Right cardiac atrium (tissue), 5 donors: Measurements from ENCODE around the gene CLSTN3. TPM values are rescaled to one million over a fixed set of nuclear protein-coding genes. Genes with fewer than 3 reads are reported as not detected.

Experiments
- ATAC-seq, 2 donors: fragments of 200-7000 bp; cut with Tn5 transposase; one replicate each; pipeline versions ENCODE4 v1.8.0 to v1.9.1; 2020; ENCODE audit warnings: moderate library complexity in 2 of 2, mild to moderate bottlenecking in 1 of 2
- DNase-seq, 3 donors: peaks; one replicate each; pipeline ENCODE4 v3.0.0-alpha.2; 2020
- H3K27ac ChIP-seq: one replicate; pipeline ENCODE4 v1.5.1; 2013; ENCODE audit warnings: mild to moderate bottlenecking, low read length, control low read depth, moderate library complexity
- H3K27me3 ChIP-seq: one replicate; pipeline ENCODE4 v1.6.1; 2013; ENCODE audit not compliant: control insufficient read depth, insufficient read depth
- H3K4me1 ChIP-seq: one replicate; pipeline ENCODE4 v1.6.1; 2013; ENCODE audit warnings: low read length; ENCODE audit not compliant: control insufficient read depth, insufficient read depth
- H3K4me3 ChIP-seq: one replicate; pipeline ENCODE4 v1.5.1; 2013; ENCODE audit warnings: low read length, control low read depth
- H3K9me3 ChIP-seq: one replicate; pipeline ENCODE4 v1.6.1; 2013; ENCODE audit warnings: low read length; ENCODE audit not compliant: control insufficient read depth
- WGBS: extraction: QIAGEN DNeasy Blood & Tissue Kit; methylation state at CpG from one replicate; pipeline ENCODE4 v1.1.7; 2013; 5-methylcytosine and 5-hydroxymethylcytosine counted together
- intact Hi-C, 4 donors: fragments of 100-400 bp; cut with DNase I; formaldehyde crosslinking; loops; one replicate each; pipeline versions ENCODE4 v1.11.0 to v1.14.0; 2022 to 2023
- polyA plus RNA-seq: library from polyadenylated mRNA; stranded (reverse); fragments of 200-250 nt; gene quantifications from one replicate; pipeline ENCODE4 v1.2.3, GENCODE V29; 2013
- total RNA-seq, 4 donors: library from RNA; stranded (reverse); fragmentation: NEBNext Ultra II Directional; extraction: Animal tissue kit (Norgen Biotek cat#: 25700); gene quantifications; one replicate each; pipeline ENCODE4 v1.2.1, GENCODE V29; 2021
- donor health status: healthy with polysubstance abuse.
- donor health status: DM: no; HTN: yes; CAD: no.
- donor health status: DM: no; HTN: no; CAD: no.
- donor health status: DM: no; HTN: yes; CAD: no; lungs with severe emphysema.
- donor health status: DM: yes; HTN: yes; CAD: no.

The CLSTN3 gene
- total and polyA plus RNA-seq, 5 donors, result 7.0 to 13.6 (median 10.8) TPM

DNA sequence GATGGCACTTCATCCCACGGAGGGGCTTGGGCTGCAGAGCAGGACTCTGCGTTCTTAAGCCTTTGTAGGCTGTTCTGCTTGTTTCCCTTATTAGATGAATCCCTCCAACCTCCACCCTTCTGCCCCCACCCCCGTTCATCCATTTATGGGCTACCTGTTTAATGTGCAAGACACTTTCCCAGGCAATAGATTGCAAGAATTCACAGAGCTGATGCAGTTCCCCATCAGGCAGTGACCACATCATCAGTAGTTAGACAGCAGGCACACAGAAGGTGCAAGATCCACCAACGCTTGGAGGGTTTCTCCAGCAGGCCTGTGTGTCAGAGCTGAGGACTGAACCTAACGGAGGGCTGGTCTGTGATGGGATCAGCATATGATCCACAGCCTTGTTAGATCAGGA is 36.7 kb upstream of the CLSTN3 start:
- ATAC-seq (no peak), DNase-seq (no peak)
- Histone ChIP-seq H3K9me3 (no peaks in the 10 kb centered on the region), H3K27ac (no peak overlapping the region), H3K27me3 (no peaks in the 10 kb centered on the region), H3K4me1 (no peaks in the 10 kb centered on the region), H3K4me3 (no peak overlapping the region)
- WGBS, result 66% methylated on average over 5 of the region's 5 CpGs
- intact Hi-C loops, result no loop called here

DNA sequence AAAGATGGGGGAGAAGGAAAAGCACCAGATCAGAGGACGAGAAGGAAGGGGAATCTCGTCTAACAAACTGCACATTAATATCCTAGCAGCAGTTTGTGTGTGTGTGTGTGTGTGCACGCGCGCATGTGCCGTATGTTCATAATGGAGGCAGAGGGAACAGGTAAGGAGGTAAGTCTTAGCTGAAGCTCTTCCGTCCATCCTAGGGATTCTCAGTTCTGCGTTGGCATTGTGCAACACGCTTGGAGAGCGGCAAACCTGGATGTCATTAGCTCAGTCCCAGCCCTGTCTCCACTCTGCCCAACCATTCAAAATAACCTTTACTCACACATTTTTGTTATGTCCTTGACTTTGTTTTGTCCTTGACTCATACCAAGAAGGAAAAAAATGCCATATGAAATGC is 36.3 kb upstream of the CLSTN3 start:
- no peaks in the 10 kb centered on the region for H3K9me3 ChIP-seq
- intact Hi-C loops, result no loop called here
- 72% methylated on average over 10 of the region's 10 CpGs for WGBS
- H3K4me3 ChIP-seq, result no peak overlapping the region
- H3K4me1 ChIP-seq, result no peaks in the 10 kb centered on the region
- no peaks in the 10 kb centered on the region for H3K27me3 ChIP-seq
- ATAC-seq, result no peak
- no peak for DNase-seq
- no peak overlapping the region for H3K27ac ChIP-seq

DNA sequence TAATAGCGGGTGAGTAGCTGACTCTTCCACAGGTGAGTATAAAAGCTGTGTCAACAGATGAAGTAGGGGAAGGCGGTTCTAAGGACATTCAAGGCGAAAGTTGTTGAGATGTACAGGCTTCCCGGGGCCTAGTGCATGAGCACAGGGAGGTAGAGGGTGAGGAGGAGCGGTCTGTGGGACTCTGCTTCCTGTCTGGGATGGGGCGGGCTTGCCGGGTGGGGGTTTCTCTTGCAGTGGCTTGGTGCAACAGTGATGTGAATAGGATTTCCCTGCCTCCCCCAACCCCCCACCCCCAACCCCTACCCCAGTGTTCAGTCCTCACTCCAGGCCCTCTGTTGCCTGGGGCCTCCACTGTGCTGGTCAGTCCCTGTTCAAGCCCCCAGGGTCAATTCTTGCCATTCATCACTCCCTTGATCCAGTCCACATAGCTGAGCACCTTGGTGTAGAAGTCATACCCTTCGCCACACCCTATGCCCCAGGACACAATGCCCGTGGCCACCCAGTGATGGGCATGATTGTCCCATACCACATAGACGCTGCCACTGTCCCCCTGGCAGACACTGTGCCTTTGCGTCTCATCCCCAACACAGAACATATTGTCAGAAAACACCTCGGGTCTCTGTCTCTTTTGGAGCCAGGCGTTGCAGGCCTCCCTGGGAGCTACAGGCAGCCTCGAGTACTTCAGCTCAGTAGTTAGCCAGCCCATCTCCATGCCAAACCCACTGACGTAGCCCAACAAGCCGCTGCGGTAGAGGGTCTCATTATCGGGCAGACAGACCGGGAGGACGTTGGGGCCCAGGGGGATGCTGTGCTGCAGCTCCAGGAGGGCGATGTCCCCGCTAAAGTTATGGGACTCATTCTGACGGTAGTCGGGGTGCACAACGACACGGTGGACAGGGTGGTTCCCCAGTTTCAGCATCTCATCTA is 33.9 kb upstream of the CLSTN3 start:
- ATAC-seq (no peak), DNase-seq (no peak)
- H3K4me1 ChIP-seq, result no peaks in the 10 kb centered on the region
- H3K4me3 ChIP-seq, result no peak overlapping the region
- no peak overlapping the region for H3K27ac ChIP-seq
- WGBS, result 83% methylated on average over 26 of the region's 26 CpGs
- no peaks in the 10 kb centered on the region for H3K27me3 ChIP-seq
- intact Hi-C loops, result no loop called here
- no peaks in the 10 kb centered on the region for H3K9me3 ChIP-seq

DNA sequence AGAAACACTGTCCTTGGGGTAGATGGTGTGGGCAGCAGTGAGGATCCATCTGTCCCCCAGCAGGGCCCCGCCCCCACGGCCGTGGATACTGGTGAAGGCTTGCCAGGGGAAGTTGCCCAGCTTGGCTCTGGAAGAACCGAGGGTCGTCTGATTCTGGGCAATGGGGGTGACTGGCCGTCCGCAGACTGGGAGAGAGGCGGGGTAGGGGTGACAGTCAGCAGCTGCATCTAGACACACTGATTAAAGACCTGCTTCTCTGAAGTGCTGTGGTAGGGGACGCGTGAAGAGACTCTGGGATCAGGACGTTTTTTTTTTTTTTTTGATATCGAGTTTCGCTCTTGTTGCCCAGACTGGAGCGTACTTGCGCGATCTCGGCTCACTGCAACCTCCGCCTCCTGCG is 33.2 kb upstream of the CLSTN3 start:
- Histone ChIP-seq H3K9me3 (no peaks in the 10 kb centered on the region), H3K4me3 (no peak overlapping the region), H3K27me3 (no peaks in the 10 kb centered on the region), H3K27ac (no peak overlapping the region), H3K4me1 (no peaks in the 10 kb centered on the region)
- ATAC-seq (no peak), DNase-seq (no peak)
- intact Hi-C loops, result no loop called here
- 84% methylated on average over 19 of the region's 19 CpGs for WGBS

DNA sequence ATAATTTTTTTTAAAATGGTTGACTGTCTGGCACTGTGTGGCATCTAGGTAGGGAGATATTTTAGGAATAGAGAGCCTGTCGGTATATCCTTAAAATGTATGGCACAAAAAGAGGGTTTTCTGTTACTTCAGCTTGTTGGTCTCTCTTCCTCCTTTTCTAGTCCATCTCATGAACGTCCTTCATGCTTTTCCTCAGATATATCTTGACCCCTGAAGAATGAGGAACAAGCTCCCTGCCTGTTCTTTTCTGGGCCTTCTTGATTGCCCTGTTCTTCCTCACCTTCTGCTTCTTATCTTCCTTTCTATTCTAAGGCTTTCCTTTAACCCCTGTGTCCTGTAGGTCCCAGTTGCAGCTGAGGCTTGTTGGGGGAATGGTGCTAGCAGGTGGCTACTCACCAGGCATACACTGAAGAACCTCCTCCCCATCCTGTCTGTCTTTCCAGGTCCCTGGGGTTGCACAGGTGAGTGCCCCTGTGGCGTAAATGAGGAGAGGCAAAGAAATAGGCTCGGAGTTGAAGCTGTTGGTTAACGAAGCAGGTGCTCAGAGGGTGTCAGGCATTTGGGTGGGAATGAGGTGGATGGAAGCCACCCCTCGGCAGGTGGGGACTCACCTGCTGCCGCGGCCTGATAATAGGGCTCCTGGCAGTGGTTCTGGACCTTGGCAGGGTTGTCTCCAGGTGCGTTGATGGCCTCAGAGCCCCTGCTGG is 30.7 kb upstream of the CLSTN3 start:
- H3K27ac ChIP-seq, result no peak overlapping the region
- no peaks in the 10 kb centered on the region for H3K27me3 ChIP-seq
- no peaks in the 10 kb centered on the region for H3K4me1 ChIP-seq
- H3K4me3 ChIP-seq, result no peak overlapping the region
- no peaks in the 10 kb centered on the region for H3K9me3 ChIP-seq
- no peak for DNase-seq
- intact Hi-C loops, result no loop called here
- 87% methylated on average over 9 of the region's 9 CpGs for WGBS
- no peak for ATAC-seq

DNA sequence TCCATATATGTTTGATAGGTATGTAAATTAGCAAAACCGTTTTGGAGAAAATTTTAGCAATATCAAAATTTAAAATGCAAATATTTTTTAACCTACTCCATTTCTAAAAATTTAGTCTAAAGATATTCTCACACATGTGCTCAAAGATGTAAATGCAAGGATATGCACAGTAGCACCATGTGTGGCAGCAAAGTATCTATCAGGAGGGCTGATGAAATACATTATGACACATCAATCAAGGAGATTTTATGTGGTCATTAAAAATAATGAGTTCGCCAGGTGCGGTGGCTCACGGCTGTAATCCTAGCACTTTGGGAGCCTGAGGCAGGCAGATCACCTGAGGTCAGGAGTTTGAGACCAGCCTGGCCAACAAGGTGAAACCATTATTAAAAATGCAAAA is 29.9 kb upstream of the CLSTN3 start:
- Histone ChIP-seq H3K27me3 (no peaks in the 10 kb centered on the region), H3K4me3 (no peak overlapping the region), H3K4me1 (no peaks in the 10 kb centered on the region), H3K9me3 (no peaks in the 10 kb centered on the region), H3K27ac (no peak overlapping the region)
- 89% methylated on average over 4 of the region's 4 CpGs for WGBS
- ATAC-seq, result no peak
- intact Hi-C loops, result loop anchor here in 1 of 4 donors (10.0 kb wide), 1 partner anchor 145 kb away; the partner anchor contains the start of gene PTPN6
- DNase-seq, result no peak

DNA sequence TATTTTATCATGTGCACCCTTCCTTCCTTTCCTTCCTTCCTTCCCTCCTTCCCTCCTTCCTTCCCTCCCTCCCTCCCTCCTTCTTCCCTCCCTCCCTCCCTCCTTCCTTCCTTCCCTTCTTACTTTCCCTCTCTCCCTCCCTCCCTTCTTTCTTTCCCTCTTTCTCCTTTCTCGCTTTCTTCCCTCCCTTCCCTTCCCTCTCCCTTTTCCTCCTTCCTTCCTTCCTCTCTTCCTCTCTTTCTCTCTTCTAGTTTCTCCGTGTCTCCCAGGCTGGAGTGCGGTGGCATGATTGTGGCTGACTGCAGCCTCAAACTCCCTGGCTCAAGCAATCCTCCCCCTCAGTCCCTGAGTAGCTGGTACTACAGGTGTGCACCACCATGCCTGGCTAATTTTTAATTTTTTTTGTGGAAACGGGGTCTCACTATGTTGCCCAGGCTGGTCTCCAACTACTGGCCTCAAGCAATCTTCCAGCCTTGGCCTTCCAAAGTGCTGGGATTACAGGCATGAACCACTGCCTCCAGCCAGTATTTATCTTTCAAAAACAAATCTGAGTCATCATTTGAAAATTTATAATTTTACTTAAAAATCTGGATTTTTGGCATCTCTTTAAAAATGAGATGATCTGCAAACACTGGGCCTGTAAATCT is 29.0 kb upstream of the CLSTN3 start:
- Histone ChIP-seq H3K4me1 (no peaks in the 10 kb centered on the region), H3K4me3 (no peak overlapping the region), H3K27me3 (no peaks in the 10 kb centered on the region), H3K27ac (no peak overlapping the region), H3K9me3 (no peaks in the 10 kb centered on the region)
- 90% methylated on average over 4 of the region's 4 CpGs for WGBS
- DNase-seq, result no peak
- intact Hi-C loops, result loop anchor here in 1 of 4 donors (10.0 kb wide), 1 partner anchor 146 kb away; the partner anchor contains the start of gene PTPN6
- no peak for ATAC-seq

DNA sequence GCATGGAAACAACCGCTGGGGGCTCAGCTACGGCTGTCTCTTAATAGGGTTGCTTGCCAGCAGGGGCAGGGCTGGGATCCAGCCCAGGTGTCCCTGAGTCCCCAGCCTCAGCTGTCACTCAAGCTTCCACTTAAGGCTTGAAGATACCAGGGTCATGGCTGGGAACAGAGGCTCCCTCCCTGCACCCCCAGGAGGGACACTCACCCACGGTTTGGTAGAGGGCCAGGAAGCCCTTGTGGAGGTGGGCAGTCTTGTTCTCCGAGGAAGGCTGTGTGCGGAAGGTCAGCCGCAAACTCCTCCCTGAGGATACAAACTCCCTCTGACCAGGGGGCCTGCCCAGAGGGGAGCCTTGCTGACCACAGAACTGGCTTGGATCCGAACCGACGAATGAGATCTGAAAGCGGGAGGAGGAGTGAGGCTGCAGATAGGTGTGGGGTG is 28.5 kb upstream of the CLSTN3 start:
- ATAC-seq (peak; percentile 17 to 23), DNase-seq (no peak)
- WGBS, result 62% methylated on average over 10 of the region's 10 CpGs
- Histone ChIP-seq H3K4me3 (no peak overlapping the region), H3K27ac (no peak overlapping the region), H3K4me1 (no peaks in the 10 kb centered on the region), H3K9me3 (no peaks in the 10 kb centered on the region), H3K27me3 (no peaks in the 10 kb centered on the region)
- intact Hi-C loops, result loop anchor here in 1 of 4 donors (10.0 kb wide), 1 partner anchor 147 kb away; the partner anchor contains the start of gene PTPN6

DNA sequence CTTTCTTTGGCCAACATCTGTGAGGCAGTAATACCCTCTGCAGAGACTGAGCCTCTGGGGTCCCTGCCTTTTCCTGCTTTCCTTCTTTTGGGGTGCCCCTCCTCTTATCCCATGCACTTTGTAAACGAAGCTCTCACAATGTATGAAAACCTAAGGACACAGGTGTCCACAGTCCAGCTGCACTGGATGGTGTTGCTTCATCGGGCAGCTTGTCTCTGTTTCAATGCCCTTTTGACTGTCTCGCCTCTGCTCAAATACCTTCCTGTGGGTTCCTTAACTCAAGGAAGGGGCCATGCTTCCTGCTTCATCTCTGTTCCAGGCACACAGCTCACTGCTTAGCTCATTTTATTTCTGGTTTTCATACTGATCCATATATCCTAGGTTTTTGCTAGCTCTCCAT is 27.6 kb upstream of the CLSTN3 start:
- no peak for ATAC-seq
- no peaks in the 10 kb centered on the region for H3K27me3 ChIP-seq
- WGBS, result 79% methylated on average over 3 of the region's 3 CpGs
- no peaks in the 10 kb centered on the region for H3K4me1 ChIP-seq
- H3K9me3 ChIP-seq, result no peaks in the 10 kb centered on the region
- H3K4me3 ChIP-seq, result no peak overlapping the region
- H3K27ac ChIP-seq, result no peak overlapping the region
- DNase-seq, result no peak
- intact Hi-C loops, result loop anchor here in 1 of 4 donors (10.0 kb wide), 1 partner anchor 148 kb away; the partner anchor contains the start of gene PTPN6

DNA sequence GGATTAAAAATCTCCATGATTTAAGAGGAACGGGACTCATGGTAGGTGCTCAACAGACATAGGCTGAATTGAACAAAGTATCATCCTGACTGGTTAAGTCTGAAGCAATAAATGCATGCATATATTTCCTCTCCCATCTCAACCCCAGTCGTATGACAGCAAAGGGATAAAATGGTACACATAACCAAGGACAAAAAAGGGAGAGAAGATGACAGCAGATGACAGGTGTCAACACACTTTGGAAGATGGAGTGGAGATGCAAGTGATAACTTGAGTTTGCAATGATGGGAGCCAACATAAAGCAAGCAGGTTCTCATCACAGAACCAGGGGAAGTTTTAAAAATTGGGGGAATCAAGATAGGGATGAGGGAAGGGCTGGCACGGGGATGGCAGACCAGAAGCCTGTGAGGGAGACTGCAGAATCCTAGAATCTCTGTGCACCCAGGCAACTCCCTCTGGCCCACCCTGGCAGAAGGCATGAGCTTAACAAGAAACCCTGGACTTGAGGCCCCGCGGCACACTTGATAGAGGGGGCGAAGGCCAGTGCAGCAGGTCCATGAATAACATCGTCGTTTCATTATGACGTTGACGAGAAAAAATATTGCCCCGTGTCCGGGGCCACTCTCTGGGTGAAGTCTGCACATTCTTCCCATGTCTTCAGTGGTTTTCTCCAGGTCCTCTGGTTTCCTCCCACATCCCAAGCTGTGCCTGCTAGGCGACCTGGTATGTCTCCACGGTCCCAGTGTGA is 26.2 kb upstream of the CLSTN3 start:
- ATAC-seq, result no peak

More for the DNA sequence above, 26.2 kb upstream of the CLSTN3 start:
- no peaks in the 10 kb centered on the region for H3K9me3 ChIP-seq
- intact Hi-C loops, result loop anchor here in 1 of 4 donors (10.0 kb wide), 1 partner anchor 149 kb away; the partner anchor contains the start of gene PTPN6
- H3K27ac ChIP-seq, result no peak overlapping the region
- H3K4me1 ChIP-seq, result no peaks in the 10 kb centered on the region
- WGBS, result 87% methylated on average over 14 of the region's 14 CpGs
- no peaks in the 10 kb centered on the region for H3K27me3 ChIP-seq
- DNase-seq, result no peak
- no peak overlapping the region for H3K4me3 ChIP-seq
